CD4-positive, alpha-beta T cell treated with Interleukin-15 for 1 hour (primary cell): ENCODE data around the gene OR5M8.

Source experiments
- DNase-seq: peaks from one replicate; pipeline ENCODE4 v3.0.0-alpha.2; 2020

OR5M8 gene

DNA sequence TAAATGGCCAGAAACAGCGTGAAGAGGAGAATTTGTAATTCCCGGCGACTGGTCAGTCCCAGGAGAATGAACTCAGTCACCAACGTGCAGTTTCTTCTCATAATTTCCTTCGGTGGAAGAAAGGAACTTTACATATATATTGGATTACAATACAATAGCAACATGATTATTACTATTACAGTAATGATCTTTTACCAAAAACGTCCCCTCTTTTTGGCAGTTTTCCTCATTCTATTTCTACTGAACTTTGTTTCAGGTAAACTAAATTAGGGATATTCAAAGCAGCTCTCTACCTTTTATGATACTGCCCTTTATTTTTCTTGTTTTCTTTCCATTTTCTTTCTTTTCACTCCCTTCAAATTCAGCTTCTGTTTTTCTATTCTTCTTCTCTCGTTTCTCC lies at the start of gene OR5M8:
OR5M8 (minus strand) TSS at position 101 of the 400 bp plus-strand sequence; CDS start at position 101, 0 bp downstream.
- DNase-seq = no peak

DNA sequence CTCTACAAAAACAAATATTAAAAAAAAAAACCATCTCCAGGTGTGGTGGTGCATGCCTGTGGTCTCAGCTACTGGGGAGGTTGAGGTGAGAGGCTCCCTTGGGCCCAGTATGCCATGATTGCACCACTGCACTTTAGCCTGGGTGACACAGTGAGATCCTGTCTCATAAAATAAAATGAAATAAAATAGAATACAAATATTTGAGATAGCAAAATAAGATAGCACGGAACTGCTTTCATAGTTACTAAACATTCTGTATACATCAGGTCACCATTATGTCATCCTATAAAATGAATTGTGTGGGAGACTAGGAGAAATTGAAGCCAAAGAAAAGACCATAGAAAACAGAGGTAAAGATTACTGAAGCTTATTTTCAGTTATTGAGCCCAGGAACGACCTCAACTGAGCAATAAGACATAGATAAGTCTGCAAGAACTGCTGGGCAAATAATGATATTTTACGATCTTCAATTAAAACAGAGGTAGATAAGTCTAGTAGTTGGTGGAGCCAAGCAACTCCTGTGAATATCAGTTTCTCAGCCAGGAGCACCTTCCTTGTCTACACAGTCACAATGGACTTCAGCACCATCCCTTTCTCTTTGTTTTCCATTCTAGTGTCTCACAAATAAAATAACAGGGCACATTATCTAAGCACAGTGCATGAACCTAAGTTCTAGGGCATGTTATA lies 42.0 kb upstream of the OR5M8 start:
- no peak for DNase-seq

DNA sequence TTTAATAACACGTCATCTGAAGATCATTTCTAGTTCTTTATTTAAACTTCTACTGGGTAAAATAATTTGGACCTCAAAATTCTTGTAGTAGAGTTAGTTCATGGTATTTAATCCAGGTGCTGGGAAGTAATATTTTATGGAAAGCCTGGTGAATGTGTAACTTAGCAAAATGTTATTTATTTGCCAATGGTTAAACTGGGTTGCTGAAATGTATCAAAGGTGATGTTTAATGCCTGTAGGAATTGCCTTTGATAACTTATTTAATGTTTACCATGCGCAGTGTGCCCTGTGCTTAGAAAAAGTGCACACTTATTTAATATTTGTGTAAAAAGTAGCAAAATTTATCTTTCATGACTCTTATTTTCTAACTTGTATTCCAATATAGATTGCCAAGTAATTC lies 40.7 kb upstream of the OR5M8 start:
- DNase-seq = no peak

DNA sequence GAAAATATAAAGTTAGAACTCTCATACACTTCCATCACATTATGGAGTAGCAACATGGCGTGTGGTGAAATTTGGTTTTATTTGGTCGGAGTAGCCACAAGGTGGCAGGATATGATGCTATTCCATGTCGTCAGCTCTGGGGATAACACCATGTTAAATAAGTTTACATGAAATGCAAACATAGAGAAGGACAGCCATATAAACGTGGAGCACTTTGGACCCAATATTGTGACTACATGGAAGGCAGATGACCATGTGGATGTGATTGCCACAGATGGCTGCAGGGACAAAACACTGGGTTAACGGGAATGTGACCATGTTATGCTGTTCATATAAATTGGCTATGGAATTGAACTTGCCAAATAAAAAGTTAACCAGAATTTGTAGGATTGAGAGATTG lies 30.8 kb upstream of the OR5M8 start:
- DNase-seq = no peak

DNA sequence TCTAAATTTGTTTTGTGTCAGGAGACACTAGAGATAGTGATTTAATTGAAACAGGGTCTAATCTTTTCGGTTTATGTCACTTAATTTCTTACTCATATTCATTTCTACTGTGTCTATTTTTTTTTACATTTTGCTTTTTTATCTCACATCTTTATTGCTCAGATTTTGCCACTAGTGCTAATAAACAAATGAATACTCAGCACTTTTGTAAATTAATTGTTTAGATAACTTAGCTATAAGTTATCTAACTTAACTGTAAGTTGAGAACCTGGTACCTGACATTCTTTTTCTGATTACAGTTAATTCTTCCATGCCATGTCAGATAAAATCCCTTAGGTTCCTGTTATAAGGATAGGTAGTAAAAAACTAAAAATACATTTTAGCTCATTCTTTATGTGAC lies 22.1 kb upstream of the OR5M8 start:
- DNase-seq = no peak

DNA sequence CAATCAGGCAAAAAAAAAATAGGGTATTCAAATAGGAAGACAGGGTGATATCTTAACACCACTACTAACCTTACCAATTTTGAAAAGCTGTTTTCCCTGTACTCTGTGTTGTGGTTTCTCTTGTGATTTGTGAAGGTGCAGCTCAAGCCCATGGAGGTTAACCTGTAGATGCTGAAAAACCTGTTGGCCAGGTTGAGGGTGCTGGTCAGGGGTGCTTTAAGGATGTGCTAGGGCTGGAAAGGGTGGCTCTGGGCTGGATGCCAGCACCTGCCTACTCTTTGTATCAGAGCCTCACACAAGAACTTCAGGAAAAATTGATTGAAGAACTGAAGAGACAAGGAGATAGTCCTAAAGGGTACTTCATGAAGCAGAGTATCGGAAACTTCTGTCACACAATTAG lies 18.3 kb upstream of the OR5M8 start:
- DNase-seq = no peak

DNA sequence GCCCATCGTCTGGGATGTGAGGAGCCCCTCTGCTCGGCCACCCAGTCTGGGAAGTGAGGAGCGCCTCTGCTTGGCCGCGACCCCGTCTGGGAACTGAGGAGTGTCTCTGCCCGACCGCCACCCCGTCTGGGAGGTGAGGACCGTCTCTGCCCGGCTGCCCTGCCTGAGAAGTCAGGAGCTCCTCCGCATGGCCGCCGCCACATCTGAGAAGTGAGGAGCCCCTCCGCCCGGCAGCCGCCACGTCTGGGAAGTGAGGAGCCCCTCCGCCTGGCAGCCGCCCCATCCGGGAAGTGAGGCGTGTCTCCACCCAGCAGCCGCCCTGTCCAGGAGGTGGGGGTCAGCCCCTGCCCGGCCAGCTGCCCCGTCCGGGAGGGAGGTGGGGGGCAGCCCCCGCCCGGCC lies 5.8 kb upstream of the OR5M8 start:
- no peak for DNase-seq

DNA sequence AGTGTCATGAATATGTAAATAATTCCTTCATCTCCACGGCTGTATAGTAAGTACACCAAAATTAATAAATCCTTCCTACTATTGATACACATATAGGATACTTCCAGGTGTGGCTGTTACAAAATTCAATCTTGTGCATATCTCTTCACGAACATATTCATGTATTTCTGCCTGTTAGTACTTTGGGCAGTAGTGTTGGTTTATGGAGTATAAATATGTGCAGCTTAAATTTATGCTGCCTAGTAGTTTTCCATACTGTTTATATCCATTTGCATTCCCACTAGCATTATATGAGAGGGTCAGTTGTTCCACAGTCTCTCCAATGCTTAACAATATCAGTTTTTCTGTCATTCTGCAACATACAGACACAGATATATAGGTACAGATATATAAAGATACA lies 3.9 kb upstream of the OR5M8 start:
- DNase-seq = no peak

DNA sequence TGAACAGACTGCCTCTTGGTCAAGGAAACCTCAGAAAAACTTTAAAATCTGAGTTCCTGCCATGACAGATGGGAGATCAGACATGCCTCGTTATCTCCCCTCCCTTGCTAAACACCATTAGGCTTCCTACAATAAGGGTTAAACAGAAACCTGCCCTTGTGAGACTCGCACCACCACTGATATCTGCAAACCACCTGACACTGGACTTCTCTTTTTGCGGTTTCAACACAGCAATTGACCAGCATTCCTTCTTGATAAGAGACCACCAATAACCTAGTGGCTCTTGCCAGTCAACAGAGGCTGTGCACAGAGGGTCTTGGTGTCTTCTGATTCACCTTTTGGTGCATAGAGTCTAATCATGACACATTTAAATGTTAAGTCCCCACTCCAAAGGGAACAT lies 4.4 kb downstream of the OR5M8 start:
- DNase-seq = no peak

DNA sequence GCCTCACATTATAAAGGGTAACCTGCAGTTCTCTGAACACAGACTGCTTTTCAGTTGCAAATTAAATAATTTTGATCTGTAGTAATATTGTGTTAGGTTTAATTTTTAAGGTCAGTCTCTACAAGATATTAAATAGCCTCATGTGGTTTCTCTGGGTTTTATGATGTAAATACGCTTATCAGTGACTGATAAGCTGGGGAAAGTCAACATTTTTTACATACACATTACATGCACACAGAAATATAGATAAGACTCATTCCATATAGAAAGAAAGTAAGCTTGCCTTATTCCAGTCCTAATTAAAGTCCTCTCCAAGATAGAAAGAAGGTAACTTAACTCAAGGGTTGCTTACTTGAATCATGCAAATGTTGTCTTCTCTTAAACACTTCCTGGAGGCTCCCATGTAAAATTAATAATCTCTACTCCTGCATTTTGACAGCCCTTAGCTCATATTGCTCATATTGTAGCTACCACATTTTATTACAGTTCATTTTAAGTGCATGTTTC lies 16.4 kb downstream of the OR5M8 start:
- DNase-seq = no peak

DNA sequence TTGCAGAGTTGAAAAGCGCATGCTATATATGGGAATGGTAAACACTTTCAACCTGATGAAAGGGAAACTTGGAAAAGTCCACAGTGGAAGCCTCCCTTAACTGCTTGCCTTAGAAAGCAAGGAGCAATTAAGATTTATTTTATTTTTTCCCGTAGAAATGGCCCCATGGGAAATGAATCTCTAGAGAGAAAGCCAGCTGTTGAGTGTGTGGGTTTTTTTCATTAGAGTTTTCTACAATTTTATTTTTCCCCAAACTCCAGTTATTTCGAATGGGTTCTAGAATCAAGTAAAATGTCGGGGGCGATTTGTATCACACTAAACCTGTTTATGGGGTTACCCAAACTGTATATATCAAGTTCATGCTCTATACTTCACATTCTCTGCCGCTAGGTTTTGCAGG lies 17.9 kb downstream of the OR5M8 start, which contains the start of gene OR5M3:
OR5M3 (minus strand) TSS at position 101 of the 400 bp plus-strand sequence. CDS start 2,855 bp downstream, outside the sequence.
- no peak for DNase-seq

DNA sequence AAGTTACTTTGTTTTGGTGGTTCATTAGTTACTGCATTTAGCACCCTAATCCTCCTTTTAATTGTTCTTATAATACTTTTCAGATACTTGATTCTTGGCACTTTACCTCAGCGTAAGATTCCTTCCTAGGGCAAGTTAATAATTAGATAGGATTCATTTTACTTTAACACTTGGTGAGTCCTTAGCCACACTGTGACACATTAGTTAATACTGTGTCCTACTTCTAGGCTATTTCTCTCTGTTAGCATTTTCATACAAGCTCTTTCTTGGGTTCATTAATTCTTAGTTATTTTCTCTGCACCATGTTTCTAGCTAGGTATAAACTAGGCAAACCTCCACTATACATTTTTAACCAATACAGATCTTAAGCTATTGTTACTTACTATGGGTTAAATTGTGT lies 34.1 kb downstream of the OR5M8 start:
- no peak for DNase-seq

DNA sequence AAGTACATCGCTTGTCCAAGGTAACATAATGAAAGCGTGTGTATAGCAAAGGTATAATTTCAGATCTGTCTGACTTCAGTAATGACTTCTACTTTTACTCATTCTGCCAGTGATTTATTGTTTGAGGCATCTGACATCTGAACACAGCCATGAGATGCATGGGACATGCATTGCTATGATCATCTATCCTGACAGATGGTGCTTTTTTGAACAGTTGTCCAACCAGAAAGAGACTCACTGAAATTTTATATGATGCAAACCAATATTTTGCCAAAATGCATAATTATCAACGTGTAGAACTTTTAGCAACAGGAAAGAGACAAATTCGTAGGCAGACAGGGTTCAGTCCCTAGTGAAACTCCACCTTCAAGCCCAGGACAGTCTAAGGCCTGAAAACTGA lies 37.6 kb downstream of the OR5M8 start:
- no peak for DNase-seq
